Natural killer cell (primary cell): Measurements from ENCODE around the gene IER5. TPM values are rescaled to one million over a fixed set of nuclear protein-coding genes. Genes with fewer than 3 reads are reported as not detected.
"Not testable (repeated sequence)": the region's sequence is repeated elsewhere in the genome, so short reads cannot be mapped to it uniquely, and the experiment has no call there.

Experiments used
- ATAC-seq, 3 donors: fragments of 150-1000 bp in 2 of 3; fragments of 200-7000 bp in 1 of 3; cut with Tn5 transposase; 1 replicate in 1 of 3; 2 replicates in 2 of 3; pipeline ENCODE4 v1.10.0; 2021; ENCODE audit warnings: mild to moderate bottlenecking in 2 of 3, moderate library complexity in 2 of 3
- DNase-seq, 2 donors: peaks; one replicate each; pipeline versions ENCODE4 v3.0.0 to v3.0.0-alpha.2; 2013 to 2021; ENCODE audit warnings: mixed read lengths in 1 of 2
- H3K27ac ChIP-seq: one replicate; pipeline ENCODE4 v1.5.1; 2013; ENCODE audit warnings: mild to moderate bottlenecking, low read length
- H3K27me3 ChIP-seq: one replicate; pipeline ENCODE4 v1.6.1; 2013; ENCODE audit warnings: low read length; ENCODE audit not compliant: control insufficient read depth, insufficient read depth
- H3K36me3 ChIP-seq: one replicate; pipeline ENCODE4 v1.6.1; 2013; ENCODE audit warnings: low read length; ENCODE audit not compliant: control insufficient read depth, insufficient read depth
- H3K4me1 ChIP-seq: one replicate; pipeline ENCODE4 v1.6.1; 2013; ENCODE audit warnings: low read length; ENCODE audit not compliant: control insufficient read depth, insufficient read depth
- H3K4me3 ChIP-seq: one replicate; pipeline ENCODE4 v1.5.1; 2013; ENCODE audit warnings: low read length
- H3K9me3 ChIP-seq: one replicate; pipeline ENCODE4 v1.6.1; 2013; ENCODE audit warnings: low read length; ENCODE audit not compliant: control insufficient read depth, insufficient read depth
- H3K27ac Mint-ChIP-seq, 2 donors: one replicate each; pipeline ENCODE4 v1.8.0; 2022; ENCODE audit warnings: mild to moderate bottlenecking in 2 of 2, mixed read lengths in 2 of 2, moderate library complexity in 1 of 2
- H3K27me3 Mint-ChIP-seq, 2 donors: one replicate each; pipeline ENCODE4 v1.8.0; 2022; ENCODE audit warnings: low read depth in 2 of 2, mixed read lengths in 2 of 2
- H3K36me3 Mint-ChIP-seq: one replicate; pipeline ENCODE4 v1.8.0; 2022; ENCODE audit warnings: mixed read lengths
- H3K4me1 Mint-ChIP-seq, 2 donors: one replicate each; pipeline ENCODE4 v1.8.0; 2022; ENCODE audit warnings: mixed read lengths in 2 of 2
- H3K4me3 Mint-ChIP-seq: one replicate; pipeline ENCODE4 v1.8.0; 2022; ENCODE audit warnings: mild to moderate bottlenecking, moderate library complexity, mixed read lengths
- H3K9me3 Mint-ChIP-seq, 2 donors: one replicate each; pipeline ENCODE4 v1.8.0; 2022; ENCODE audit warnings: mixed read lengths in 2 of 2
- WGBS: methylation state at CpG from one replicate; pipeline ENCODE4 v1.1.7; 2013; ENCODE audit warnings: missing lambda C conversion rate; ENCODE audit not compliant: insufficient coverage; 5-methylcytosine and 5-hydroxymethylcytosine counted together
- intact Hi-C: fragments of 100-400 bp; cut with micrococcal nuclease; formaldehyde crosslinking; loops from one replicate; pipeline ENCODE4 v1.14.2; 2022
- total RNA-seq, 4 donors: library from RNA; stranded (reverse); fragments of 120-200 nt in 1 of 4; gene quantifications; one replicate each; pipeline versions ENCODE4 v1.2.3 to v1.2.4, GENCODE V29; 2013 to 2022
- TF ChIP-seq, protein P1 (sequence below): fragments of 200-600 bp; IDR thresholded peaks from one replicate; pipeline ENCODE4 v1.8.0; 2022; ENCODE audit warnings: antibody characterized with exemption

Gene IER5
- total RNA-seq, 3 donors from 2014 or later (not counting 1 experiment from before 2014, with no cell fraction given): 118 to 164 (median 150) TPM

DNA sequence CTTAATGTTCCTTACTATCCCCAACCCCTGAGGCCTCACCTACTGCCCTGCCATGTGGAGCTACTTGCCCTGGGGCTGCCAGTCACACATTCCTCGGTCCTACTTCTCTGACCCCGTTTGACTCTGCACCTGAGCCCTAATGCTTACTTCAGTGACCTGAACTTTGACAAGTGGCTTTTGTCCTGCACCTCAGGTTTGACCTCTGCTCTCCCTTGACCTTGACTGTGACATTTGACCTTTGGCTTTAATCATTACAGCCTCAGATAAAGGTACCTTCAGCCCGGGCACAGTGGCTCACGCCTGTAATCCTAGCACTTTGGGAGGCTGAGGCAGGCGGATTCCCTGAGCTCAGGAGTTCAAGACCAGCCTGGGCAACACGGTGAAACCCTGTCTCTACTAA lies 31.9 kb upstream of the IER5 start:
- WGBS: 95% methylated on average over 6 of the region's 6 CpGs
- H3K36me3 ChIP-seq: peaks cover 20% of the 10 kb centered on the region
- TF ChIP-seq, protein P1, sequence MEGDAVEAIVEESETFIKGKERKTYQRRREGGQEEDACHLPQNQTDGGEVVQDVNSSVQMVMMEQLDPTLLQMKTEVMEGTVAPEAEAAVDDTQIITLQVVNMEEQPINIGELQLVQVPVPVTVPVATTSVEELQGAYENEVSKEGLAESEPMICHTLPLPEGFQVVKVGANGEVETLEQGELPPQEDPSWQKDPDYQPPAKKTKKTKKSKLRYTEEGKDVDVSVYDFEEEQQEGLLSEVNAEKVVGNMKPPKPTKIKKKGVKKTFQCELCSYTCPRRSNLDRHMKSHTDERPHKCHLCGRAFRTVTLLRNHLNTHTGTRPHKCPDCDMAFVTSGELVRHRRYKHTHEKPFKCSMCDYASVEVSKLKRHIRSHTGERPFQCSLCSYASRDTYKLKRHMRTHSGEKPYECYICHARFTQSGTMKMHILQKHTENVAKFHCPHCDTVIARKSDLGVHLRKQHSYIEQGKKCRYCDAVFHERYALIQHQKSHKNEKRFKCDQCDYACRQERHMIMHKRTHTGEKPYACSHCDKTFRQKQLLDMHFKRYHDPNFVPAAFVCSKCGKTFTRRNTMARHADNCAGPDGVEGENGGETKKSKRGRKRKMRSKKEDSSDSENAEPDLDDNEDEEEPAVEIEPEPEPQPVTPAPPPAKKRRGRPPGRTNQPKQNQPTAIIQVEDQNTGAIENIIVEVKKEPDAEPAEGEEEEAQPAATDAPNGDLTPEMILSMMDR: no peak
- peaks cover 4% of the 10 kb centered on the region for H3K9me3 ChIP-seq
- Mint-ChIP-seq H3K36me3 (peaks cover 21% of the 10 kb centered on the region), H3K27ac (no peak overlapping the region), H3K9me3 (no peaks in the 10 kb centered on the region), H3K27me3 (no peaks in the 10 kb centered on the region), H3K4me3 (no peak overlapping the region), H3K4me1 (peaks cover 6% of the 10 kb centered on the region in 2 donors)
- ATAC-seq (no peak), DNase-seq (no peak)
- intact Hi-C loops: no loop called here
- H3K4me1 ChIP-seq: no peaks in the 10 kb centered on the region
- no peaks in the 10 kb centered on the region for H3K27me3 ChIP-seq
- no peak overlapping the region for H3K27ac ChIP-seq
- H3K4me3 ChIP-seq: no peak overlapping the region

DNA sequence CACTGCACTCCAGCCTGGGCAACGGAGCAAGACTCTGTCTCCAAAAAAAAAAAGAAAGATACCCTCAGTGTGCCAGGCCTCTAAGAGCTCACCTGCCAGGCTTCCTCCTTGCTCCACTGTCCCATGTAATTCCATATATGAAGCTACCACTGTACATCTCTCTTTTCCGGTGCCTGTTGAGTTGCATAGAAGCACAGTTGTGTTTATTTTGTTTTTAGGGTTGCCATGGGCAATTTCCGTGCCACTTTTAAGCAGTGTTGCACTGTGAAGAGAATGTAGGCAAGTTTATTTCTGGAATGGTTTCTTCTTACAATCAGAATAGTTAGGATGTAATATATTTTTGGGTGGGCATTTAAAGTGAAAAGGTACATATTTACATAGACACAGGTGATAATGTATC lies 31.4 kb upstream of the IER5 start:
- Histone ChIP-seq H3K4me1 (peaks cover 2% of the 10 kb centered on the region), H3K27ac (no peak overlapping the region), H3K4me3 (no peak overlapping the region), H3K27me3 (no peaks in the 10 kb centered on the region), H3K36me3 (peaks cover 15% of the 10 kb centered on the region), H3K9me3 (peaks cover 4% of the 10 kb centered on the region)
- Mint-ChIP-seq H3K4me1 (peaks cover 11% of the 10 kb centered on the region in 2 donors), H3K4me3 (no peak overlapping the region), H3K9me3 (no peaks in the 10 kb centered on the region), H3K36me3 (peaks cover 21% of the 10 kb centered on the region), H3K27ac (no peak overlapping the region), H3K27me3 (no peaks in the 10 kb centered on the region)
- ATAC-seq (no peak), DNase-seq (no peak)
- TF ChIP-seq, protein P1: no peak
- WGBS: 67% methylated on average over 3 of the region's 3 CpGs
- intact Hi-C loops: no loop called here

DNA sequence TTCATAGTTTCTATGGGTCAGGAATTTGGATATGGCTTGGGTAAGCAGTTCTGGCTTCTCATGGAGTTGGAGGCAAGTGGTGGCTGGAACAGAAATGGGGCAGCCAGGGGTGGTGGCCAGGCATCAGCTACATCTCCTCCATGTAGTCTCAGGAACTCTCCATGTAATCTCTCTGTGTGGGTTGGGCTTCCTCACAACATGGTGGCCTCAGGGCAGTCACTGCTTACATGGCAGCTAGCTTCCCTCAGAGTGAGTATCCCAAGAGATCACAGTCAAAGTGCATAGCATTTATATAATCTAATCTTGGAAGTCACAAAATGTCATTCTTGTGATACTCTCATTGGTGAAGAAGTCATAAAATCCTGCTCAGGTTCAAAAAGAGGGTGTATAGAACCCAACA lies 29.1 kb upstream of the IER5 start:
- H3K36me3 Mint-ChIP-seq: peaks cover 21% of the 10 kb centered on the region
- intact Hi-C loops: no loop called here
- no peak overlapping the region for H3K4me3 ChIP-seq
- H3K27me3 Mint-ChIP-seq: no peaks in the 10 kb centered on the region
- H3K4me3 Mint-ChIP-seq: no peak overlapping the region
- peaks cover 17% of the 10 kb centered on the region for H3K4me1 ChIP-seq
- peaks cover 4% of the 10 kb centered on the region for H3K9me3 ChIP-seq
- no peaks in the 10 kb centered on the region for H3K9me3 Mint-ChIP-seq
- peaks cover 24 to 25% of the 10 kb centered on the region in 2 donors for H3K4me1 Mint-ChIP-seq
- peaks cover 8% of the 10 kb centered on the region for H3K36me3 ChIP-seq
- TF ChIP-seq, protein P1: no peak
- no peak overlapping the region for H3K27ac ChIP-seq
- no peak for DNase-seq
- no peaks in the 10 kb centered on the region for H3K27me3 ChIP-seq
- no peak for ATAC-seq
- H3K27ac Mint-ChIP-seq: no peak overlapping the region

DNA sequence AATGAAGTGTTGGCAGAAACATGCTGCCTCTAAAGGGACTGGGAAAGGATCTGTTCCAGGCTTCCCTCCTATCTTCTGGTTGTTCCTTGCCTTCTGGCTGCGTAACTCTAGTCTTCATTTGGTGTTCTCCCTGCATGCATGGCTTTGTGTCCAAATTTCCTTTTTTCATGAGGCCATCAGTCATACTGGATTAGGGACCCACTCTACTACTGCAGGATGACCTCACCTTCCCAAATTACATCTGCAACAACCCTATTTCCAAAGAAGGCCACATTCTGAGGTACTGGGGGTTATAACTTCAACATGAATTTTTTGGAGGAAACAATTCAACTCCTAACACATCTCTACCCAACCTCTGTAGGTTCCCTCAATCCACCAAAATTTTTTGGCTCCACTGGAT lies 28.4 kb upstream of the IER5 start:
- 100% methylated on average over 1 of the region's 1 CpG for WGBS
- intact Hi-C loops: no loop called here
- Mint-ChIP-seq H3K4me3 (no peak overlapping the region), H3K36me3 (peaks cover 18% of the 10 kb centered on the region), H3K27ac (no peak overlapping the region), H3K9me3 (no peaks in the 10 kb centered on the region), H3K27me3 (no peaks in the 10 kb centered on the region), H3K4me1 (peaks cover 24 to 25% of the 10 kb centered on the region in 2 donors)
- H3K4me1 ChIP-seq: peaks cover 17% of the 10 kb centered on the region
- peaks cover 4% of the 10 kb centered on the region for H3K9me3 ChIP-seq
- DNase-seq (no peak), ATAC-seq (no peak)
- peaks cover 8% of the 10 kb centered on the region for H3K36me3 ChIP-seq
- no peak overlapping the region for H3K27ac ChIP-seq
- H3K4me3 ChIP-seq: no peak overlapping the region
- TF ChIP-seq, protein P1: no peak
- H3K27me3 ChIP-seq: no peaks in the 10 kb centered on the region

DNA sequence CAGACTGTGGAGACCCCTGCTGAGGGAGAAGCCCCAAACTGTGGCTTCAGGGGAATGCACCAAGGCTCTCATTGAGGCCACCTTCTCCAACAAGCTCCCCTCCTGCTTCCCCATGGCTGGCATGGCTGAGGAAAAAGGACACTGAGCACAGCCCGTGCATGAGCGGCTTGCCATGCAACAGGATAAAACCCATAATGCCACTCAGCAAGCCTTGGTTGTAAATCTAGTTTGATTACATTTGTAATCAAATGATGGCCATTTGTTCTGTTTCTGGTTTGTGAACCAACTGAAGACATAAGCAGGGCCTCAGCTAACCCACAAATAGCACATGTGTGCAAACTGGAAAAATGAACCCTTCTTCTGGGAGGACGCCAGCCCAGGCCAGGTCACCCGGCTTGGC lies 27.6 kb upstream of the IER5 start:
- peaks cover 24 to 25% of the 10 kb centered on the region in 2 donors for H3K4me1 Mint-ChIP-seq
- peak overlapping the region; percentile 91 to 98 for H3K27ac Mint-ChIP-seq
- DNase-seq, H3K9me3 Mint-ChIP-seq, H3K27ac ChIP-seq, intact Hi-C loops, H3K27me3 Mint-ChIP-seq, H3K27me3 ChIP-seq, H3K4me3 ChIP-seq, H3K36me3 ChIP-seq, ATAC-seq, H3K9me3 ChIP-seq: not testable (repeated sequence)
- WGBS: 100% methylated on average over 3 of the region's 4 CpGs
- peaks cover 11% of the 10 kb centered on the region for H3K36me3 Mint-ChIP-seq
- H3K4me1 ChIP-seq: peaks cover 17% of the 10 kb centered on the region
- H3K4me3 Mint-ChIP-seq: peak overlapping the region; percentile 65
